Measurements from ENCODE around the gene KIF26B. TPM values are rescaled to one million over a fixed set of nuclear protein-coding genes. Genes with fewer than 3 reads are reported as not detected.
"Not testable (repeated sequence)": the region's sequence is repeated elsewhere in the genome, so short reads cannot be mapped to it uniquely, and the experiment has no call there.

Gene KIF26B
- total RNA-seq, 2 donors from 2014 or later, result 0.12 to 0.13 TPM

DNA sequence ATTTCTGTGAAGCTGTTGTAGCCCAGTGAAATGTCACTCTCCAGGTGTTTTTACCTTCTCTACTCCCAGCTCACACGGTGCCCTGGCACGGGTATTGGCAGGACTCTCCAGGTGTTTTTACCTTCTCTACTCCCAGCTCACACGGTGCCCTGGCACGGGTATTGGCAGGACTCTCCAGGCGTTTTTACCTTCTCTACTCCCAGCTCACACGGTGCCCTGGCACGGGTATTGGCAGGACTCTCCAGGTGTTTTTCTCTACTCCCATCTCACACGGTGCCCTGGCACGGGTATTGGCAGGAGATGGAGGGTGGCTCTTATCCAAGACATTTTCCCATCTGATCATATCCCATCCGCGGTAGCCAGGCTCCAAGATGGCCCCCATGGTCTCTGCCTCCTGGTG lies 540.9 kb downstream of the KIF26B start:
- ATAC-seq; intact Hi-C loops (cut with DNase I): not testable (repeated sequence)

DNA sequence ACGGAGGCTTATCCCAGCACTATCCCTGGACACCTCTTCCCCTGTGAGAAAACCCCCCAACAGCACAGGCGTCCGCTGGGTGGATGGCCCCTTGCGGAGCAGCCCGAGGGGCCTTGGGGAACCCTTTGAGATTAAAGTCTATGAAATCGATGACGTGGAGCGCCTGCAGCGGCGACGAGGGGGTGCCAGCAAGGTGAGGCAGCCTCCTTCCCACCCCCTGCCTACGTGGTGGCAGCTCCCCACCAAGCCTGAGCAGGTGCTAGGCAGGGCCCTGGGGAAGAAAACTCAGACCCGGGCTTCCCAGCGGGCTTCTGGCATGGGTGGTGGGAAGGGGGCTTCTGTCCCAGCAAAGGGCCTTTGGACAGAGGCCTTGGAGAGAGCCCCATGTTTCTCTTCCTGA lies 543.3 kb downstream of the KIF26B start:
- no peak for ATAC-seq
- intact Hi-C loops (cut with DNase I), result no loop called here

More for the DNA sequence above, 540.9 kb downstream of the KIF26B start:
- not testable (repeated sequence) for DNase-seq

GRCh38 chr1:245698860-245699259 lies 544.1 kb downstream of the KIF26B start:
- DNase-seq, result no peak
- intact Hi-C loops (cut with DNase I), result no loop called here
- no peak for ATAC-seq

More for the DNA sequence above, 543.3 kb downstream of the KIF26B start:
- no peak for DNase-seq

GRCh38 chr1:245700631-245701030 lies 545.8 kb downstream of the KIF26B start:
- ATAC-seq (no peak), DNase-seq (no peak)
- intact Hi-C loops (cut with DNase I), result no loop called here

GRCh38 chr1:245701631-245702030 lies 546.8 kb downstream of the KIF26B start:
- DNase-seq, result no peak
- intact Hi-C loops (cut with DNase I), result no loop called here
- no peak for ATAC-seq

GRCh38 chr1:245702346-245702745 lies 547.6 kb downstream of the KIF26B start:
- DNase-seq (no peak), ATAC-seq (no peak)
- intact Hi-C loops (cut with DNase I), result no loop called here

DNA sequence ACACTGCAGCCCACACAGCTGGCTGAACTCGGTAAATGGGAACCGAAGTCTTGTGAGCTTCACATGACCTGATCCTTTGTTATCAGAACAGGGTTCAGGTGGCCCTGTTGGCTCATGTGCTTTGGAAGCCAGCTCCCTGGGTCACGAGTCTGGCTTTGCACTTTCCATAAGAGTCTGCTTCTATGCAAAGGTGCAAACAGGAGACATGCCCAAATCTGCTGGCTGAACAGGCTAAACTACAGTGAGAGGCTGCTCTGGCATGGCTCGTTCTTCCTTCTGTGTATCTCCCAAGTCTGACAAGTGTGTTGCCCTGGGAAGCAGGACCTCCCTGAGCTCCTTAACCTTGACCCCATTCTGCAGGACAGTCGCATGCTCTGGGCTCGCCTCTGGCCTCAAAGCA lies 549.6 kb downstream of the KIF26B start:
- intact Hi-C loops (cut with DNase I), result no loop called here
- peak in 1 of 2 donors; percentile 68 for ATAC-seq

GRCh38 chr1:245704765-245705164 lies 550.0 kb downstream of the KIF26B start:
- DNase-seq, result no peak
- intact Hi-C loops (cut with DNase I), result no loop called here
- no peak for ATAC-seq

More for the DNA sequence above, 549.6 kb downstream of the KIF26B start:
- no peak for DNase-seq

DNA sequence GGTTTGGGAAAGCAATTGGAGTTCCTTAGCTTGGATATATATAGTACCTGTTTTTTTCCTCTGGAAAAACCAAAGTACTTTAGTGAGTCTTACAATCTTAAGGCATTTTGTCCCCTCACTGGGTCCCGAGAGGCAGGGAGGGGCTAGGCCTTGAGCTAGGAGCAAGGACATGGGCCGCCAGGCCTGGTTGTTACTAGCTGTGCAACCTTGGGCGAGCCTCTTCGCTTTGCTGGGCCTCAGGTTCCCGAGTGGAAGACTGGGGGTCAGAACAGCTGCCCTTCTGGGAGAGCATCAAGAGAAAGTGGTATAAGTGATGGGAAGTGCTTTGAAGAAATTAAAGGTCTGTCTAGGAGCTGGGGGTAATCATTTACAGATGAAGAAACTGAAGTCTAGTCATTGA lies 553.2 kb downstream of the KIF26B start:
- DNase-seq (no peak), ATAC-seq (no peak)
- intact Hi-C loops (cut with DNase I), result no loop called here

DNA sequence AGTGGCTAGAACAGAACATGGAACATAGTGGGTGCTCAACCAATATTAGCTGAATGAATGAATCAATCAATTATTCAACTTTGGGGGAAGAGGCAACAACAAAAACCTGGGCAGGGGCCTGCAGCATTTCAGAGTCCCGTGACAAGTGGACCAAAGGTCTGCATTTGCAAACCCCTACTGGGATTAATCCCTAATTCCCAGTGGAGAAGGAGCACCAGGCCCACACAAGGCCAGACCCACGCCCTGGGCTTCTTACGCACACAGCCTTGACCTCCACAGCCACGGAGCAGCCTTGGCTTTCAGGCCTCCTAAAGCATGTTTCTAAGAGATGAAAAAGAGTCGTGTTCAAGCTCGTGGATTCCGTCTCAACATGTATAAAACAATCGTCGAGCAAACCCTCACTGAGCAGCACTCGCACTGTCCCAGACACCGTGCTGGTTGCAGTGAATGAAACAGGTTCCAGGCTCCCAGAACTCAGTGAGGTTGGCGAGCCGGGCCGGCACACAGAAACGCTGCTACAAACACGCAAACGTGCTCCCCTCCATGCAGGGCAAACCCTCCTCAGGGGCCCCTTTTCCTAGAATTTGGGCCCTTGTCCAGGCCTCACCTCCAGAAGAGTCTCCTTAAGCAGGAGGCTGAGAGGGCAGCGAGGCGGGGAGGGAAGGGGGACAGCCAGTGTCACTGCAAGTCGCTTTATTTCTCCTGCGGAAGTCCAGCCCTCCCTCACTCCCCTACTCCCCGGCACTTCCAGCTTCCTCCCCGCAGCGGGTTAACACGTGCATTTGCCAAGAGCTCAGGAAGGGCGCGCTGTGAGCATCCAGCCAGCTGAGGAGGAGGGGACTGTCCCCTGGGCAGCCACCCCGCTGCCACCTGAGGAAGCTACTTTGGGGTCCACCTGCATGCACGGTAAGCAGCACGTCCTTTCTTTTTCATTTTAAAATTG lies 556.4 kb downstream of the KIF26B start:
- ATAC-seq (no peak), DNase-seq (no peak)
- intact Hi-C loops (cut with DNase I), result no loop called here

DNA sequence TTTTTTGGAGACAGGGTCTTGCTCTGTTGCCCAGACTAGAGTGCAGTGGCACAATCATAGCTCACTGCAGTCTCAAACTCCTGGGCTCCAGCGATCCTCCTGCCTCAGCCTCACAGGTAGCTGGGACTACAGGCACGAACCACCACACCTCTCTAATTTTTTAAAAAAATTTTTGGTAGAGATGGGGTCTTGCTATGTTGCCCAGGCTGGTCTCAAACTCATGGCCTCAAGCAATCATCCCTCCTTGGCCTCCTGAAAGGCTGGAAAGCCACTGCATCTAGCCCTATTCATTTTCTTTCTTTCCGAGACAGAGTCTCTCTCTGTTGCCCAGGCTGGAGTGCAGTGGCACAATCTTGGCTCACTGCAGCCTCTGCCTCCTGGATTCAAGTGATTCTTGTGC lies 559.2 kb downstream of the KIF26B start:
- ATAC-seq; intact Hi-C loops (cut with DNase I): not testable (repeated sequence)

GRCh38 chr1:245715291-245715701 lies 560.5 kb downstream of the KIF26B start:
- intact Hi-C loops (cut with DNase I), result no loop called here
- ATAC-seq (no peak), DNase-seq (no peak)

More for the DNA sequence above, 559.2 kb downstream of the KIF26B start:
- DNase-seq, result not testable (repeated sequence)

DNA sequence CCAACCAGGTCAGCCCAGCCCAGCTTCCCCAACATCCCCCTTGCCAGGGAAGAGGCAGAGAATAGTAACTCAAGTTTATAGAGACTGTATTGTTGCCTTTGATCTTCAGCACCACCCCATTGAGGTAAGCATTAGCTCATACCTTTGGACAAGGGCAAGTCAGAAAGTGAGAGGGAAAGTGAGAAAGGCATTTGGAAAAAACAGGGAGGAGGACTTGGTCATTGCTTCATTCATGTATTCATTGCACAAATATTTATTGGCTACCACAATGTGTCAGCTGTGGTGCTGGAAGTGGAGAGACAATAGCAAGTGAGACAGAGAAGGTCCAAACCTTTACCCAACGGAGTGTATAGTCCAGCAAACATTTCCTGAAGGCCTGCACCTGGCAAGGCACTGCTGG lies 561.2 kb downstream of the KIF26B start:
- intact Hi-C loops (cut with DNase I), result no loop called here
- ATAC-seq, result peak in 1 of 2 donors; percentile 68
- DNase-seq, result no peak

DNA sequence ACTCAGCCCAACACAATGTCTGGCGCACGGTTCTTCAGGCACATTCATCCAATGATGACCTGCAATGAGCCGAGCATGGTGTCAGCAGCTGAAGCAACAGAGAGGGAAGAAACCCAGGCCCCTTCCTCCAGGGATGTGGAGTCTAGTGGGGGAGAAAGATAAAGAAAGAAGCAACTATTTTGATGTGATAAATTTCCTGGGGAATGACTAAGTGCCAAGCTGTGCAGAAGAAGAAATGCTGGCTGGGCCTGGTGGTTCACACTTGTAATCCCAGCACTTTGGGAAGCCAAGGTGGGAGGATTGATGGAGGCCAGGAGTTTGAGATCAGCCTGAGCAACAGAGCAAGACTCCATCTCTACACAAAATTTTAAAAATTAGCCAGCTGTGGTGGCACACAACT lies 561.8 kb downstream of the KIF26B start:
- ATAC-seq, result no peak
- intact Hi-C loops (cut with DNase I), result no loop called here
- no peak for DNase-seq

- ATAC-seq, result no peak
- intact Hi-C loops (cut with DNase I), result no loop called here
- DNase-seq, result no peak
Observed at GRCh38 chr1:245717611-245718010, 562.8 kb downstream of the KIF26B start.

DNA sequence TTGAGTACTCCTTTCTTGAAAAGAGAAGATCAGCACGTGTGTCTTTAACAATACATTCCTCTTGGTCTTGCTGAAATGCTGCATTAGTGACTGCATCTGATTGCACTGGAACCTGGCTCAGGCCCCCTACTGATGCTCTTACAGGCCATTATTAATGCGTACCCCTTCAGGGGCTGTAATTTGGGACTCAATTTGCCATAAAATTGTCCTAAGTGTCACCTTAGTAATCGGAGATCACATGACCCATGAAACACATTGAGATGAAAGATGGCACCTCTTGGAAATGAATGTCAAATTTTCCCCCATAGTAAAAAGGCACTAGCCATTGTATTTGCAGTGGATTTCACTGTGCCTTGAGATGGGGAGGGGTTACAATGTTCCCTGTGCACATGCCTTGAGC lies 563.3 kb downstream of the KIF26B start:
- intact Hi-C loops (cut with DNase I), result no loop called here
- DNase-seq (no peak), ATAC-seq (no peak)

DNA sequence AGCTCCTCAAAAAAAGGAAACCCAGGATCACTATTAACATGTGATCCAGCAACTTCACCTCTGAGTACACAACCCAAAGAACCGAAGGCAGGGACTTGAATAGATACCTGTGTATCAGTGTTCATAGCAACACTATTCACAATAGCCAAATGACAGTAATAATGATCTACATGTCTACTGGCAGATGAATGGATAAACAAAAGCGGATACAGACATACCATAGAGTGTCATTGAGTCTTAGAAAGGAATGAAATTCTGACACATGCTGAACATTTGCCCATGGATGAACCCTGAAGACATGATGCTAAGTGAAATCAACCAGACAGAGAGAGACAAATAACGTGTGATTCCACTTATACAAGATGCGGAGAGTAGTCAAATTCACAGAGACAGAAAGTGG lies 564.2 kb downstream of the KIF26B start:
- ATAC-seq (no peak), DNase-seq (no peak)
- intact Hi-C loops (cut with DNase I), result no loop called here

- no peak for ATAC-seq
- DNase-seq, result no peak
- intact Hi-C loops (cut with DNase I), result no loop called here
Observed at GRCh38 chr1:245721488-245721887, 566.7 kb downstream of the KIF26B start.

- DNase-seq; ATAC-seq; intact Hi-C loops (cut with DNase I): not testable (repeated sequence)
Observed at GRCh38 chr1:245728035-245728434, 573.2 kb downstream of the KIF26B start.

- no peak for DNase-seq
- intact Hi-C loops (cut with DNase I), result no loop called here
- no peak for ATAC-seq
Observed at GRCh38 chr1:245730801-245731200, 576.0 kb downstream of the KIF26B start.

GRCh38 chr1:245740336-245740735 lies 585.6 kb downstream of the KIF26B start:
- ATAC-seq; DNase-seq; intact Hi-C loops (cut with DNase I): not testable (repeated sequence)
